Urinary bladder (tissue), 4 donors: ENCODE results near the gene IFNA2. TPM values are rescaled to one million over a fixed set of nuclear protein-coding genes. Genes with fewer than 3 reads are reported as not detected.
"Not testable (repeated sequence)": the region's sequence is repeated elsewhere in the genome, so short reads cannot be mapped to it uniquely, and the experiment has no call there.

ENCODE experiments used
- DNase-seq: peaks from one replicate; pipeline ENCODE4 v3.0.0-alpha.2; 2015; ENCODE audit errors: extremely low spot score
- H3K27ac ChIP-seq: one replicate; pipeline ENCODE4 v1.5.1; 2013; ENCODE audit warnings: low read depth, mild to moderate bottlenecking, moderate library complexity
- H3K36me3 ChIP-seq: one replicate; pipeline ENCODE4 v1.6.1; 2013; ENCODE audit warnings: mild to moderate bottlenecking, moderate library complexity; ENCODE audit not compliant: insufficient read depth
- H3K4me1 ChIP-seq: one replicate; pipeline ENCODE4 v1.6.1; 2013; ENCODE audit warnings: mild to moderate bottlenecking, moderate library complexity; ENCODE audit not compliant: insufficient read depth
- H3K4me3 ChIP-seq: one replicate; pipeline ENCODE4 v1.5.1; 2013; ENCODE audit warnings: low read depth, low read length
- WGBS: extraction: QIAGEN DNeasy Blood & Tissue Kit; methylation state at CpG from one replicate; pipeline ENCODE4 v1.1.7; 2013; 5-methylcytosine and 5-hydroxymethylcytosine counted together
- polyA plus RNA-seq: library from polyadenylated mRNA; stranded (reverse); fragments of 200-250 nt; gene quantifications from one replicate; pipeline ENCODE4 v1.2.3, GENCODE V29; 2013
- total RNA-seq: library from RNA; depleted of rRNA; stranded (reverse); fragments of >200 nt; gene quantifications from one replicate; pipeline ENCODE4 v1.2.3, GENCODE V29; 2014
- donor health status: healthy with polysubstance abuse.
- donor health status: healthy.

Gene IFNA2
- total and polyA plus RNA-seq, 2 donors: not detected

GRCh38 chr9:21402386-21403251 lies 17.4 kb upstream of the IFNA2 start:
- WGBS: 1% methylated on average over 53 of the region's 53 CpGs
- Histone ChIP-seq H3K4me3 (peak overlapping the region; percentile 11), H3K27ac (no peak overlapping the region), H3K36me3 (no peaks in the 10 kb centered on the region), H3K4me1 (no peaks in the 10 kb centered on the region)
- no peak for DNase-seq

GRCh38 chr9:21399956-21400355 lies 14.8 kb upstream of the IFNA2 start:
- H3K4me3 ChIP-seq: no peak overlapping the region
- no peak for DNase-seq
- no peak overlapping the region for H3K27ac ChIP-seq
- H3K4me1 ChIP-seq: no peaks in the 10 kb centered on the region
- 45% methylated on average over 3 of the region's 3 CpGs for WGBS
- no peaks in the 10 kb centered on the region for H3K36me3 ChIP-seq

GRCh38 chr9:21398955-21399489 lies 13.8 kb upstream of the IFNA2 start:
- 85% methylated on average over 5 of the region's 5 CpGs for WGBS
- H3K27ac ChIP-seq: no peak overlapping the region
- DNase-seq: no peak
- H3K4me1 ChIP-seq: no peaks in the 10 kb centered on the region
- no peak overlapping the region for H3K4me3 ChIP-seq
- H3K36me3 ChIP-seq: no peaks in the 10 kb centered on the region

GRCh38 chr9:21395778-21396717 lies 10.8 kb upstream of the IFNA2 start:
- H3K27ac ChIP-seq: no peak overlapping the region
- DNase-seq: no peak
- WGBS: 7% methylated on average over 40 of the region's 40 CpGs

GRCh38 chr9:21392270-21392669 lies 7.1 kb upstream of the IFNA2 start:
- WGBS: 85% methylated on average over 6 of the region's 6 CpGs
- Histone ChIP-seq H3K4me3 (no peak overlapping the region), H3K4me1 (no peaks in the 10 kb centered on the region), H3K27ac (no peak overlapping the region), H3K36me3 (no peaks in the 10 kb centered on the region)
- no peak for DNase-seq

More at GRCh38 chr9:21395778-21396717, 10.8 kb upstream of the IFNA2 start:
- no peaks in the 10 kb centered on the region for H3K36me3 ChIP-seq
- no peaks in the 10 kb centered on the region for H3K4me1 ChIP-seq
- H3K4me3 ChIP-seq: peak overlapping the region; percentile 45

- Histone ChIP-seq H3K4me1 (no peaks in the 10 kb centered on the region), H3K27ac (no peak overlapping the region), H3K4me3 (no peak overlapping the region), H3K36me3 (no peaks in the 10 kb centered on the region)
- no peak for DNase-seq
- WGBS: 64% methylated on average over 4 of the region's 4 CpGs
Measured at GRCh38 chr9:21383627-21384026, 1.6 kb downstream of the IFNA2 start.

GRCh38 chr9:21381448-21382339 lies 3.5 kb downstream of the IFNA2 start:
- DNase-seq: no peak
- no peak overlapping the region for H3K4me3 ChIP-seq
- 44% methylated on average over 5 of the region's 5 CpGs for WGBS
- H3K4me1 ChIP-seq: no peaks in the 10 kb centered on the region
- H3K27ac ChIP-seq: no peak overlapping the region
- no peaks in the 10 kb centered on the region for H3K36me3 ChIP-seq

GRCh38 chr9:21371467-21371866 lies 13.7 kb downstream of the IFNA2 start:
- not testable (repeated sequence) for H3K4me3 ChIP-seq, H3K27ac ChIP-seq, H3K4me1 ChIP-seq, H3K36me3 ChIP-seq, DNase-seq
- WGBS: 73% methylated on average over 4 of the region's 4 CpGs

- Histone ChIP-seq H3K27ac (no peak within 1 kb of the TSS), H3K36me3 (no peaks in the 10 kb centered on the region), H3K4me1 (no peaks in the 10 kb centered on the region), H3K4me3 (no peak within 1 kb of the TSS)
- whole genome bisulfite sequencing: 88% methylated on average over 3 of the region's 3 CpGs
- no peak for DNase-seq
Measured at GRCh38 chr9:21367957-21368356, 17.2 kb downstream of the IFNA2 start, which contains the start of gene IFNA13. TSS of gene IFNA13 (minus strand) at chr9:21368057. CDS start at chr9:21368010, 47 bp downstream.

GRCh38 chr9:21367169-21367568 lies 18.0 kb downstream of the IFNA2 start:
- H3K36me3 ChIP-seq, H3K4me3 ChIP-seq, DNase-seq, H3K4me1 ChIP-seq, H3K27ac ChIP-seq: not testable (repeated sequence)
- WGBS: 90% methylated on average over 1 of the region's 2 CpGs

GRCh38 chr9:21362287-21362686 lies 22.9 kb downstream of the IFNA2 start:
- no peaks in the 10 kb centered on the region for H3K36me3 ChIP-seq
- 89% methylated on average over 8 of the region's 8 CpGs for WGBS
- no peak overlapping the region for H3K4me3 ChIP-seq

GRCh38 chr9:21357479-21358460 lies 27.4 kb downstream of the IFNA2 start:
- H3K36me3 ChIP-seq: no peaks in the 10 kb centered on the region
- no peak overlapping the region for H3K27ac ChIP-seq
- WGBS: 61% methylated on average over 7 of the region's 7 CpGs
- DNase-seq: no peak
- no peaks in the 10 kb centered on the region for H3K4me1 ChIP-seq
- no peak overlapping the region for H3K4me3 ChIP-seq

More at GRCh38 chr9:21362287-21362686, 22.9 kb downstream of the IFNA2 start:
- no peak for DNase-seq
- Histone ChIP-seq H3K27ac (no peak overlapping the region), H3K4me1 (no peaks in the 10 kb centered on the region)
